OCI-LY7 (cell line): ENCODE results near the gene ANKRD10. TPM values are rescaled to one million over a fixed set of nuclear protein-coding genes. Genes with fewer than 3 reads are reported as not detected.

ENCODE experiments used
- BruUV-seq: library from RNA; stranded (reverse); fragments of 400-500 nt; replicated peaks from 2 replicates; lab custom pipeline; 2021; lab: Mats Ljungman, UMichigan
- CTCF ChIA-PET: fragments of 300-600 bp; sonication (Branson Sonifier 250); formaldehyde crosslinking; loops from one replicate; lab custom pipeline; 2022; ENCODE audit warnings: antibody characterized with exemption; ENCODE audit not compliant: unreplicated experiment; lab: Charles Lee
- POLR2A ChIA-PET: fragments of 300-600 bp; sonication (Branson Sonifier 250); formaldehyde crosslinking; loops from one replicate; lab custom pipeline; 2022; ENCODE audit warnings: antibody characterized with exemption; lab: Charles Lee
- DNase-seq: peaks from one replicate; pipeline ENCODE4 v3.0.0-alpha.2; 2015; ENCODE audit warnings: low spot score
- H2AFZ ChIP-seq: fragments of 200-600 bp; sonication (generic), shearing (Covaris generic); 2 replicates; pipeline ENCODE4 v1.6.1; 2014; ENCODE audit warnings: mild to moderate bottlenecking, antibody characterized with exemption, low read length, moderate library complexity
- H3K27ac ChIP-seq: fragments of 200-600 bp; sonication (generic); 2 replicates; pipeline ENCODE4 v1.5.1; 2014; ENCODE audit warnings: mixed run types, low read depth, mild to moderate bottlenecking, moderate library complexity, low read length, inconsistent platforms; ENCODE audit not compliant: poor library complexity, severe bottlenecking
- H3K36me3 ChIP-seq: fragments of 200-600 bp; sonication (generic); 2 replicates; pipeline ENCODE4 v1.6.1; 2014; ENCODE audit warnings: mild to moderate bottlenecking, antibody characterized with exemption, low read length, moderate library complexity, mixed read lengths; ENCODE audit not compliant: insufficient read depth
- H3K4me1 ChIP-seq: fragments of 200-600 bp; sonication (generic); 2 replicates; pipeline ENCODE4 v1.5.1; 2014; ENCODE audit warnings: mild to moderate bottlenecking, low read length; ENCODE audit not compliant: insufficient read depth, poor library complexity, severe bottlenecking
- H3K4me2 ChIP-seq: fragments of 200-600 bp; sonication (generic); 2 replicates; pipeline ENCODE4 v1.6.1; 2014; ENCODE audit warnings: mild to moderate bottlenecking, low read length
- H3K4me3 ChIP-seq: fragments of 200-600 bp; sonication (generic); 2 replicates; pipeline ENCODE4 v1.5.1; 2014; ENCODE audit warnings: mild to moderate bottlenecking, low read depth, low read length; ENCODE audit not compliant: poor library complexity, severe bottlenecking
- H3K79me2 ChIP-seq: fragments of 200-600 bp; sonication (generic); 2 replicates; pipeline ENCODE4 v1.6.1; 2016; ENCODE audit warnings: low read depth, mild to moderate bottlenecking, low read length, moderate library complexity, mixed read lengths; ENCODE audit not compliant: insufficient read depth
- H3K9me2 ChIP-seq: fragments of 200-600 bp; sonication (generic); 2 replicates; pipeline ENCODE4 v1.6.1; 2016; ENCODE audit warnings: mild to moderate bottlenecking, low read length, mixed read lengths; ENCODE audit not compliant: insufficient read depth
- H3K9me3 ChIP-seq: fragments of 200-600 bp; sonication (generic); 2 replicates; pipeline ENCODE4 v1.6.1; 2014; ENCODE audit warnings: mild to moderate bottlenecking, mixed run types, low read length, mixed read lengths
- H4K20me1 ChIP-seq: fragments of 200-600 bp; sonication (generic); 2 replicates; pipeline ENCODE4 v1.6.1; 2014; ENCODE audit warnings: mild to moderate bottlenecking, antibody characterized with exemption, low read length, moderate library complexity, mixed read lengths; ENCODE audit not compliant: insufficient read depth
- EZH2phosphoT487 ChIP-seq: fragments of 200-600 bp; sonication (generic); IDR thresholded peaks from 2 replicates; pipeline ENCODE4 v1.6.1; 2018; ENCODE audit warnings: low read depth, borderline replicate concordance, mild to moderate bottlenecking, mixed run types, antibody characterized with exemption, low read length, moderate library complexity, mixed read lengths
- intact Hi-C: fragments of 100-400 bp; cut with micrococcal nuclease; formaldehyde crosslinking; loops from one replicate; pipeline ENCODE4 v1.10.0; 2022; ENCODE audit not compliant: unreplicated experiment
- total RNA-seq, 2 experiments: library from RNA; depleted of rRNA in 1 of 2; stranded (reverse); fragments of >200 nt in 1 of 2; shearing (Covaris generic) in 1 of 2; gene quantifications; 2 replicates each; pipeline ENCODE4 v1.2.3, GENCODE V29; 2014 to 2022
- TF ChIP-seq, protein P1 (sequence below): fragments of 200-600 bp; sonication (generic); conservative IDR thresholded peaks from 2 replicates; pipeline ENCODE4 v1.5.1; 2014; ENCODE audit warnings: mild to moderate bottlenecking, antibody characterized with exemption, low read length, moderate library complexity, mixed read lengths

The ANKRD10 gene
- total RNA-seq, 2 experiments from 2014 or later = 82.8 to 86.0 TPM

DNA sequence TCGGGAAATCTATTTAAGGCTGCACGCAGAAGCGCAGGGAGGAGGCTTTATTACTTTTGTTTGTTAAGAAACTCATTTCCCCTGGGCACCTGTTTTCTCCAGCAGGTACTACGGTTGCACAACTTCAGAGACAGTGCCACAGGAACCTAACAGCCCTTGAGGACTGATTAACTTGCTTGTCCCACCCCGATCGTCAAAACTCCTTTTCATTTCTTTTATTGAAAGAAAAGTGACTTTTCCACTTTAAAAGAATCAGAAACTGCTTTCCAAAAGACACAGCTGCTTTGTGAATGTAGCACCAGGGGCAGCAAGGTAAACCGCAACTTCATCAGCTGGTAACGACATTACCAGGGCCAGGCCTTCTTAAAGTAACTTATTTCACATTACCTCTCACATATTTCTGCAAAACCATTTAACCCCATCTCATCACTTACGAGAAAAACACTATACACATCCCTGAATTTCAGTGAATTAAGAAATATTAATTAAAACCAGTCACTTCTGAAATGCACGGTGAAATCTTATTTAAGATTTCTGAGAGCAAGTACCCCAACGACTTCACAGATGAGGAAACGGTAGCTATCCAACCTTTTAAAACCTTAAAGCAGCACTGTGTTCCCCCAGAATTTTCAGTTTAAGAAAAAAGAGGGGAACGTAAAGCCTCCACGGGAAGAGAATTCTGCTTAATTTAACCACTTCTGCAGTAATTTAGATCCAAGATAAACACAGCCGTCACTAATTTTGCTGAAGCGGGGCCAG, 1.4 kb downstream of the ANKRD10 start:
- peak; percentile 57 for DNase-seq
- Histone ChIP-seq H3K4me3 (peak overlapping the region; percentile 98), H3K4me1 (peaks cover 16% of the 10 kb centered on the region), H3K79me2 (peaks cover 64% of the 10 kb centered on the region), H2AFZ (no peak overlapping the region), H3K4me2 (peak overlapping the region; percentile 99), H3K9me2 (no peaks in the 10 kb centered on the region), H3K27ac (peak overlapping the region; percentile 90), H3K36me3 (peaks cover 30% of the 10 kb centered on the region), H3K9me3 (no peaks in the 10 kb centered on the region), H4K20me1 (peaks cover 15% of the 10 kb centered on the region)
- BruUV-seq = no TSS peak
- POLR2A ChIA-PET = interaction anchor here (0.6 kb wide), 1 partner anchor 1101 kb away, joined by 3 read pairs; no protein-coding TSS in a partner anchor
- TF ChIP-seq EZH2phosphoT487 = no peak
- TF ChIP-seq, protein P1, sequence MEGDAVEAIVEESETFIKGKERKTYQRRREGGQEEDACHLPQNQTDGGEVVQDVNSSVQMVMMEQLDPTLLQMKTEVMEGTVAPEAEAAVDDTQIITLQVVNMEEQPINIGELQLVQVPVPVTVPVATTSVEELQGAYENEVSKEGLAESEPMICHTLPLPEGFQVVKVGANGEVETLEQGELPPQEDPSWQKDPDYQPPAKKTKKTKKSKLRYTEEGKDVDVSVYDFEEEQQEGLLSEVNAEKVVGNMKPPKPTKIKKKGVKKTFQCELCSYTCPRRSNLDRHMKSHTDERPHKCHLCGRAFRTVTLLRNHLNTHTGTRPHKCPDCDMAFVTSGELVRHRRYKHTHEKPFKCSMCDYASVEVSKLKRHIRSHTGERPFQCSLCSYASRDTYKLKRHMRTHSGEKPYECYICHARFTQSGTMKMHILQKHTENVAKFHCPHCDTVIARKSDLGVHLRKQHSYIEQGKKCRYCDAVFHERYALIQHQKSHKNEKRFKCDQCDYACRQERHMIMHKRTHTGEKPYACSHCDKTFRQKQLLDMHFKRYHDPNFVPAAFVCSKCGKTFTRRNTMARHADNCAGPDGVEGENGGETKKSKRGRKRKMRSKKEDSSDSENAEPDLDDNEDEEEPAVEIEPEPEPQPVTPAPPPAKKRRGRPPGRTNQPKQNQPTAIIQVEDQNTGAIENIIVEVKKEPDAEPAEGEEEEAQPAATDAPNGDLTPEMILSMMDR = no peak
- intact Hi-C loops = loop anchor here (2.0 to 10.0 kb wide), 3 partner anchors 199 to 297 kb away; no protein-coding TSS in a partner anchor
- CTCF ChIA-PET = no interaction called here

DNA sequence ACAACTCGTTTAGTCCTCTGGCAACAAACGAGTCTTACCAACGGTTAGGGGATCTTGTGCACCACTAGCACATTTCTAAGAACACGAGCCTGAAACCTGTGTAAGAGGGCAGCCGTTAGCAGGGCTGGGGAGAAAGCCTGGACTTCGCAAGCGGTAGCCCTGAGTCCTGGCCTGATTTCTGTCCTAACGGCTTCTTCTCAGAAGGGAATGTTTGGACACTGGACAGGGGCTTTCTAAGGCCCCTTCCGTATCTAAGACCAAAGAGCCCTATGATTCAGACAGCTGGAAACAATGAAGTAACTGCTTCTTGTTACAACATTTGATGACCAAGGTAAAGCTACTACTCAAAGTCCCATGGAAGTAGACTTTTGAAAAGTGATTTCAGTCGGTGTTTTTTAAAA, 2.2 kb downstream of the ANKRD10 start:
- peak overlapping the region; percentile 90 for H3K27ac ChIP-seq

More for the DNA sequence above, 2.2 kb downstream of the ANKRD10 start:
- H3K79me2 ChIP-seq = peaks cover 73% of the 10 kb centered on the region
- H3K4me3 ChIP-seq = peak overlapping the region; percentile 98
- no TSS peak for BruUV-seq
- H3K4me1 ChIP-seq = peaks cover 16% of the 10 kb centered on the region
- no peak for DNase-seq
- H3K9me3 ChIP-seq = no peaks in the 10 kb centered on the region
- H4K20me1 ChIP-seq = peaks cover 15% of the 10 kb centered on the region
- no peak for TF ChIP-seq EZH2phosphoT487
- TF ChIP-seq, protein P1 = no peak
- no peak overlapping the region for H2AFZ ChIP-seq
- H3K9me2 ChIP-seq = no peaks in the 10 kb centered on the region
- POLR2A ChIA-PET = no interaction called here
- intact Hi-C loops = loop anchor here (10.0 kb wide), 1 partner anchor 272 kb away; no protein-coding TSS in a partner anchor
- CTCF ChIA-PET = no interaction called here
- H3K36me3 ChIP-seq = peaks cover 39% of the 10 kb centered on the region
- peak overlapping the region; percentile 99 for H3K4me2 ChIP-seq
